Measurements from ENCODE around the gene DUXB. TPM values are rescaled to one million over a fixed set of nuclear protein-coding genes. Genes with fewer than 3 reads are reported as not detected.

The DUXB gene
- total RNA-seq, 1 donor from 2014 or later: not detected

DNA sequence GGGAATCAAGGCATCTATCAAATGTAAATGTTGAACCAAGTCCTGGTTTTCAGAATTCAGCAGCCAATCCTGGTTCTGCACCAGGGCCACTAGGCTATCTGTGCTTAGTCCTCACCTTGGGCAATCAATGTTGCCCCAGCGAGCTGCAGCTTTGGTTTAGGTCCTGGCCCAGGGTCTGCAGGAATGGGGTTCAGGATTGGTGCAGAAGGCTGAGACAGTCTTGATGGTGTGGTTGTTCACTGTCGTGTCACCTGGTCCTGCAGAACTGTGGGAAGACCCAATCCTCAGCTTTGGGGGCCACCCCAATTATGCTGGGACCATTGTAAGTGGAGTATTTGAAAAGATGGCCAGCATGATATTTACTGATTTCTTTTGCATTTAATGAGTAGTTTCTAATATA lies 43.1 kb downstream of the DUXB start:
- H3K4me1 Mint-ChIP-seq (ENCODE audit: low read depth, unreplicated experiment): peaks cover 1% of the 10 kb centered on the region
- peaks cover 5% of the 10 kb centered on the region for H3K4me1 ChIP-seq (ENCODE audit: insufficient read depth, low read length)
- H2AFZ ChIP-seq (ENCODE audit: low read depth, low read length): no peak overlapping the region
- H3K36me3 ChIP-seq (ENCODE audit: insufficient read depth, low read length): peaks cover 38% of the 10 kb centered on the region
- peaks cover 40% of the 10 kb centered on the region for H4K20me1 ChIP-seq (ENCODE audit: insufficient read depth, low read length)
- no peak overlapping the region for H3K4me3 ChIP-seq (ENCODE audit: insufficient read depth, low read depth, low read length)
- no peak overlapping the region for H3K27ac ChIP-seq (ENCODE audit: low read depth, low read length)
- H3K9me3 Mint-ChIP-seq (ENCODE audit: unreplicated experiment): no peaks in the 10 kb centered on the region
- no peak overlapping the region for H3K4me3 Mint-ChIP-seq (ENCODE audit: unreplicated experiment)
- H3K4me2 ChIP-seq (ENCODE audit: low read length): no peak overlapping the region
- H3K9me3 ChIP-seq (ENCODE audit: insufficient read depth, low read depth, low read length): no peaks in the 10 kb centered on the region
- peaks cover 31% of the 10 kb centered on the region for H3K79me2 ChIP-seq (ENCODE audit: insufficient read depth, low read length)
- DNase-seq (ENCODE audit: low read depth): no peak
- H3K27ac Mint-ChIP-seq (ENCODE audit: unreplicated experiment): no peak overlapping the region
- TF ChIP-seq, protein P1, sequence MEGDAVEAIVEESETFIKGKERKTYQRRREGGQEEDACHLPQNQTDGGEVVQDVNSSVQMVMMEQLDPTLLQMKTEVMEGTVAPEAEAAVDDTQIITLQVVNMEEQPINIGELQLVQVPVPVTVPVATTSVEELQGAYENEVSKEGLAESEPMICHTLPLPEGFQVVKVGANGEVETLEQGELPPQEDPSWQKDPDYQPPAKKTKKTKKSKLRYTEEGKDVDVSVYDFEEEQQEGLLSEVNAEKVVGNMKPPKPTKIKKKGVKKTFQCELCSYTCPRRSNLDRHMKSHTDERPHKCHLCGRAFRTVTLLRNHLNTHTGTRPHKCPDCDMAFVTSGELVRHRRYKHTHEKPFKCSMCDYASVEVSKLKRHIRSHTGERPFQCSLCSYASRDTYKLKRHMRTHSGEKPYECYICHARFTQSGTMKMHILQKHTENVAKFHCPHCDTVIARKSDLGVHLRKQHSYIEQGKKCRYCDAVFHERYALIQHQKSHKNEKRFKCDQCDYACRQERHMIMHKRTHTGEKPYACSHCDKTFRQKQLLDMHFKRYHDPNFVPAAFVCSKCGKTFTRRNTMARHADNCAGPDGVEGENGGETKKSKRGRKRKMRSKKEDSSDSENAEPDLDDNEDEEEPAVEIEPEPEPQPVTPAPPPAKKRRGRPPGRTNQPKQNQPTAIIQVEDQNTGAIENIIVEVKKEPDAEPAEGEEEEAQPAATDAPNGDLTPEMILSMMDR (IDR thresholded peaks at IDR 0.05; ENCODE audit: insufficient read depth, low read depth, low read length): no peak
- no peak for TF ChIP-seq EZH2 (IDR thresholded peaks at IDR 0.05; ENCODE audit: insufficient read depth, low read length)
- H3K27me3 ChIP-seq (ENCODE audit: insufficient read depth, low read length): no peaks in the 10 kb centered on the region
- H3K36me3 Mint-ChIP-seq (ENCODE audit: low read depth, unreplicated experiment): peaks cover 6% of the 10 kb centered on the region
- H3K9ac ChIP-seq (ENCODE audit: low read length): no peak overlapping the region
- no peaks in the 10 kb centered on the region for H3K27me3 Mint-ChIP-seq (ENCODE audit: low read depth, unreplicated experiment)
- no peak for FAIRE-seq

DNA sequence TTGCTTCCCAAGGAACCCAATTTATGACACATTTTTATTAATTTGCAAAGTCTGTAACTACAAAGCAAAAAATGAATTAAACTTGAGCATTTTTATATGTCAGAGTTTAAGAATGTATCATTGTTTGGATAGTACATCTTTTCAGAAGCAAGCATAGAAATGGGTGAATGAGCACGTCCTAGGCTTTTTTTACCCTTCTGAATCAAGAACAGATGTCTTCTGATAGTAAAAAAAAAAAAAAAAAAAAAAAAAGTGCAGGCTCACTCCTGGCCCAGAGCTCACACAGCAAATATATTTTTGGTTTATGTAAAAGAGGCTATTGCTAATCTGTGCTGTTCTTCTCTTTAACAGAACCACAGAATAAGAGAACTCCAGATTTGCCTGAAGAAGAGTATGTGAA lies 47.3 kb downstream of the DUXB start:
- no peak for FAIRE-seq
- Histone ChIP-seq H3K4me3 (ENCODE audit: insufficient read depth, low read depth, low read length) (no peak overlapping the region), H3K79me2 (ENCODE audit: insufficient read depth, low read length) (peaks cover 74% of the 10 kb centered on the region), H3K4me2 (ENCODE audit: low read length) (no peak overlapping the region), H3K9ac (ENCODE audit: low read length) (no peak overlapping the region), H3K36me3 (ENCODE audit: insufficient read depth, low read length) (peaks cover 38% of the 10 kb centered on the region), H2AFZ (ENCODE audit: low read depth, low read length) (no peak overlapping the region), H3K27ac (ENCODE audit: low read depth, low read length) (no peak overlapping the region), H4K20me1 (ENCODE audit: insufficient read depth, low read length) (peaks cover 74% of the 10 kb centered on the region), H3K27me3 (ENCODE audit: insufficient read depth, low read length) (no peaks in the 10 kb centered on the region), H3K4me1 (ENCODE audit: insufficient read depth, low read length) (peaks cover 8% of the 10 kb centered on the region), H3K9me3 (ENCODE audit: insufficient read depth, low read depth, low read length) (no peaks in the 10 kb centered on the region)
- H3K4me1 Mint-ChIP-seq (ENCODE audit: low read depth, unreplicated experiment): peaks cover 21% of the 10 kb centered on the region
- no peaks in the 10 kb centered on the region for H3K9me3 Mint-ChIP-seq (ENCODE audit: unreplicated experiment)
- peaks cover 6% of the 10 kb centered on the region for H3K36me3 Mint-ChIP-seq (ENCODE audit: low read depth, unreplicated experiment)
- no peak overlapping the region for H3K4me3 Mint-ChIP-seq (ENCODE audit: unreplicated experiment)
- H3K27me3 Mint-ChIP-seq (ENCODE audit: low read depth, unreplicated experiment): no peaks in the 10 kb centered on the region
- no peak overlapping the region for H3K27ac Mint-ChIP-seq (ENCODE audit: unreplicated experiment)
- peak; percentile 35 for DNase-seq (ENCODE audit: low read depth)
- no peak for TF ChIP-seq EZH2 (IDR thresholded peaks at IDR 0.05; ENCODE audit: insufficient read depth, low read length)
- TF ChIP-seq, protein P1 (IDR thresholded peaks at IDR 0.05; ENCODE audit: insufficient read depth, low read depth, low read length): no peak

DNA sequence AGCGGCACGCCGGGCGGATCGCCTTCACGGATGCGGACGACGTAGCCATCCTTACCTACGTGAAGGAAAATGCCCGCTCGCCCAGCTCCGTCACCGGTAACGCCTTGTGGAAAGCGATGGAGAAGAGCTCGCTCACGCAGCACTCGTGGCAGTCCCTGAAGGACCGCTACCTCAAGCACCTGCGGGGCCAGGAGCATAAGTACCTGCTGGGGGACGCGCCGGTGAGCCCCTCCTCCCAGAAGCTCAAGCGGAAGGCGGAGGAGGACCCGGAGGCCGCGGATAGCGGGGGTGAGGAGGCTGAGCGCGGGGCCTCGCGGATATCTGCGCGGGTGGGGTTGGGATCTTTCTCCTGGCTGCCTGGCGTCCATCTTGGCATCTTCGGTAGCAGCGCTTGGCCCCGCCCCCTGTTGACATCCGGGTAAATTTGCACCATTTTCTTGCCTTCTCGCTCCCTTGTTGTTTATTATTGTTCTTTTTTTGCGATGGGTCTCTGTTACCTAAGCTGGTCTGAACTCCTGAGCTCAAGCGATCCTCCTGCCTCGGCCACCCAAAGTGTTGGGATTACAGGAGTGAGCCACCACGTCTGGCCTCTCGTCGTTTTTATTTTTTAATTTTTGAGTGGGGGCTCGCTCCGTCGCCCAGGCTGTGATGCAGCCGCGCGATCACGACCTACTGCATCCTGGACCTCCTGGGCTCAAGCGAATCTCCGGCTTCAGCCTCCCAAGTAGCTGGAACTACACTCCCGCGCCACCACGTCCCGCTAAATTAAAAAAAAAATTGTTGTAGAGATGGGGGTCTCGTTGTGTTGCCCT lies 52.8 kb downstream of the DUXB start:
- Histone ChIP-seq H3K27ac (ENCODE audit: low read depth, low read length) (peak overlapping the region; percentile 94), H3K27me3 (ENCODE audit: insufficient read depth, low read length) (no peaks in the 10 kb centered on the region), H3K9me3 (ENCODE audit: insufficient read depth, low read depth, low read length) (no peaks in the 10 kb centered on the region), H3K4me1 (ENCODE audit: insufficient read depth, low read length) (peaks cover 16% of the 10 kb centered on the region), H3K4me2 (ENCODE audit: low read length) (peak overlapping the region; percentile 90), H2AFZ (ENCODE audit: low read depth, low read length) (peak overlapping the region; percentile 96), H3K4me3 (ENCODE audit: insufficient read depth, low read depth, low read length) (peak overlapping the region; percentile 99), H3K9ac (ENCODE audit: low read length) (peak overlapping the region; percentile 95), H3K36me3 (ENCODE audit: insufficient read depth, low read length) (peaks cover 12% of the 10 kb centered on the region), H3K79me2 (ENCODE audit: insufficient read depth, low read length) (peaks cover 98% of the 10 kb centered on the region), H4K20me1 (ENCODE audit: insufficient read depth, low read length) (peaks cover 67% of the 10 kb centered on the region)
- FAIRE-seq (no peak), DNase-seq (ENCODE audit: low read depth) (peak; percentile 46)
- H3K36me3 Mint-ChIP-seq (ENCODE audit: low read depth, unreplicated experiment): no peaks in the 10 kb centered on the region
- peaks cover 24% of the 10 kb centered on the region for H3K4me1 Mint-ChIP-seq (ENCODE audit: low read depth, unreplicated experiment)
- no peaks in the 10 kb centered on the region for H3K9me3 Mint-ChIP-seq (ENCODE audit: unreplicated experiment)
- no peaks in the 10 kb centered on the region for H3K27me3 Mint-ChIP-seq (ENCODE audit: low read depth, unreplicated experiment)
- peak overlapping the region; percentile 91 for H3K4me3 Mint-ChIP-seq (ENCODE audit: unreplicated experiment)
- TF ChIP-seq EZH2 (IDR thresholded peaks at IDR 0.05; ENCODE audit: insufficient read depth, low read length): no peak
- TF ChIP-seq, protein P1 (IDR thresholded peaks at IDR 0.05; ENCODE audit: insufficient read depth, low read depth, low read length): no peak
- H3K27ac Mint-ChIP-seq (ENCODE audit: unreplicated experiment): peak overlapping the region; percentile 93
